DMS79 (cell line): ENCODE measurements around the gene STARD4.
A peak's percentile ranks its signal among the peaks of the same experiment; 100 is the strongest.

Experiments
- DNase-seq: peaks from one replicate; lab custom pipeline; 2025; lab: John Stamatoyannopoulos, UW

Gene STARD4

GRCh38 chr5:111512375-111513130 is at the start of gene STARD4:
STARD4 (minus strand) TSS chr5:111512535; CDS start chr5:111507433, 5,102 bp downstream.
- peak; percentile 90 for DNase-seq

GRCh38 chr5:111559680-111560079 is 47.3 kb upstream of the STARD4 start:
- no peak for DNase-seq

- no peak for DNase-seq
These were observed 45.4 kb upstream of the STARD4 start for GRCh38 chr5:111557686-111558085.

- no peak for DNase-seq
These were observed 44.8 kb upstream of the STARD4 start for GRCh38 chr5:111557111-111557510.

GRCh38 chr5:111556501-111556900 is 44.2 kb upstream of the STARD4 start:
- no peak for DNase-seq

GRCh38 chr5:111555760-111556159 is 43.4 kb upstream of the STARD4 start:
- no peak for DNase-seq

GRCh38 chr5:111553868-111554267 is 41.5 kb upstream of the STARD4 start:
- no peak for DNase-seq

- no peak for DNase-seq
These were observed 40.6 kb upstream of the STARD4 start for GRCh38 chr5:111552896-111553295.

GRCh38 chr5:111552492-111552891 is 40.2 kb upstream of the STARD4 start:
- no peak for DNase-seq

GRCh38 chr5:111551569-111552275 is 39.4 kb upstream of the STARD4 start:
- DNase-seq, result no peak

- no peak for DNase-seq
These were observed 38.8 kb upstream of the STARD4 start for GRCh38 chr5:111551161-111551560.

- DNase-seq, result peak; percentile 24
These were observed 38.1 kb upstream of the STARD4 start for GRCh38 chr5:111550282-111551020.

- DNase-seq, result peak; percentile 65
These were observed 36.8 kb upstream of the STARD4 start for GRCh38 chr5:111548992-111549649.

- DNase-seq, result peak; percentile 93
These were observed 36.1 kb upstream of the STARD4 start for GRCh38 chr5:111548348-111548950.

- DNase-seq, result no peak
These were observed 32.7 kb upstream of the STARD4 start for GRCh38 chr5:111545031-111545430.

GRCh38 chr5:111537141-111538024 is 25.0 kb upstream of the STARD4 start:
- no peak for DNase-seq

- no peak for DNase-seq
These were observed 23.7 kb upstream of the STARD4 start for GRCh38 chr5:111535879-111536549.

- DNase-seq, result no peak
These were observed 20.7 kb upstream of the STARD4 start for GRCh38 chr5:111532886-111533582.

GRCh38 chr5:111530298-111530740 is 18.0 kb upstream of the STARD4 start:
- DNase-seq, result no peak
